Thyroid gland (tissue), 4 donors: ENCODE data around the gene KAZN.

Source experiments
- POLR2A ChIP-seq, 2 donors: fragments of 450-650 bp; IDR thresholded peaks; one replicate each; pipeline ENCODE4 v1.6.1; 2017; ENCODE audit warnings: antibody characterized with exemption in 2 of 2, mild to moderate bottlenecking in 2 of 2, moderate library complexity in 1 of 2
- TF ChIP-seq, protein P1 (sequence below), 6 experiments: fragments of 200-600 bp in 3 of 6; fragments of 450-650 bp in 3 of 6; sonication (generic) in 3 of 6; IDR thresholded peaks; one replicate each; pipeline ENCODE4 v1.5.1; 2016 to 2019; ENCODE audit warnings: antibody characterized with exemption in 6 of 6, mild to moderate bottlenecking in 2 of 6, inconsistent platforms in 1 of 6, moderate library complexity in 1 of 6

DNA sequence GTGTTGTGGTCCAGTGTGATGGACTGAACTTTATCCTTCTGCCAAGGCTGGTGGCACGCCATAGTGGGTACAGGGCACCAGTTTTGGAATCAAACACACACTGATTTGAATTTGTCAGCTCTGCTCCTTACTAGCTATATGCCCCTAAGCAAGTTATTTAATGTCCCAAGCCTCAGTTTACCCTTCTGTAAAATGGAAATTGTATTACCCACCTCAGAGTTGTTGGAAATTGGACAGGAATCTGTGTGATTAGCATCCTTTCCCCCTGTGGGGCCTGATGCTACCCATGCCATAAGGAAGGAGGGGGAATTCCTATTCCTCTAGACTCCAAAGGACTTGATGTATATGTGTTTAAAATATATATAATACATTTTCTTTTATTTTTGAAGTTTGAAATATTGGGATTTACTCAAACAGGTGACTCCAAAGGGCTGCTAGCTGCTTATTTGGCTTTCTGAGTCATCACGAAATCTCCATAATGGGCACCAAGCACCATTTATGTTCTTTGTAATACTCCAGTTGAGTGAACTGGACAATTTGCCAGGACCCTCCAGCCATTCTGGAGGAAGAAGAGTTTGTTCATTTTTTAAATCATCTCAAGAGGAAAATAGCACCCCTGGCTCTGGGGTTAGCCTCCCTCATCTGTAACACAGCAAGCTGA, 330.5 kb downstream of the KAZN start:
- TF ChIP-seq, protein P1, sequence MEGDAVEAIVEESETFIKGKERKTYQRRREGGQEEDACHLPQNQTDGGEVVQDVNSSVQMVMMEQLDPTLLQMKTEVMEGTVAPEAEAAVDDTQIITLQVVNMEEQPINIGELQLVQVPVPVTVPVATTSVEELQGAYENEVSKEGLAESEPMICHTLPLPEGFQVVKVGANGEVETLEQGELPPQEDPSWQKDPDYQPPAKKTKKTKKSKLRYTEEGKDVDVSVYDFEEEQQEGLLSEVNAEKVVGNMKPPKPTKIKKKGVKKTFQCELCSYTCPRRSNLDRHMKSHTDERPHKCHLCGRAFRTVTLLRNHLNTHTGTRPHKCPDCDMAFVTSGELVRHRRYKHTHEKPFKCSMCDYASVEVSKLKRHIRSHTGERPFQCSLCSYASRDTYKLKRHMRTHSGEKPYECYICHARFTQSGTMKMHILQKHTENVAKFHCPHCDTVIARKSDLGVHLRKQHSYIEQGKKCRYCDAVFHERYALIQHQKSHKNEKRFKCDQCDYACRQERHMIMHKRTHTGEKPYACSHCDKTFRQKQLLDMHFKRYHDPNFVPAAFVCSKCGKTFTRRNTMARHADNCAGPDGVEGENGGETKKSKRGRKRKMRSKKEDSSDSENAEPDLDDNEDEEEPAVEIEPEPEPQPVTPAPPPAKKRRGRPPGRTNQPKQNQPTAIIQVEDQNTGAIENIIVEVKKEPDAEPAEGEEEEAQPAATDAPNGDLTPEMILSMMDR (IDR thresholded peaks at IDR 0.05), result no peak
- no peak for TF ChIP-seq POLR2A (IDR thresholded peaks at IDR 0.05)
